CD4-positive, alpha-beta T cell treated with Interleukin-12 subunit alpha and Interleukin-12 subunit beta, for 1 hour (primary cell): Measurements from ENCODE around the gene PDGFRB.

Experiments used
- DNase-seq: peaks from one replicate; pipeline ENCODE4 v3.0.0-alpha.2; 2020

Gene PDGFRB

GRCh38 chr5:150155258-150156026, at the start of gene PDGFRB:
Gene PDGFRB (minus strand): TSS chr5:150155845. CDS start chr5:150137047, 18,798 bp downstream.
- peak; percentile 49 for DNase-seq

GRCh38 chr5:150204590-150204960, 48.9 kb upstream of the PDGFRB start:
- no peak for DNase-seq

GRCh38 chr5:150203832-150204589, 48.4 kb upstream of the PDGFRB start:
- DNase-seq: no peak

GRCh38 chr5:150202501-150202900, 46.9 kb upstream of the PDGFRB start:
- no peak for DNase-seq

- no peak for DNase-seq
Measured at GRCh38 chr5:150197476-150197875, 41.8 kb upstream of the PDGFRB start.

- no peak for DNase-seq
Measured at GRCh38 chr5:150196986-150197385, 41.3 kb upstream of the PDGFRB start.

GRCh38 chr5:150196514-150196913, 40.9 kb upstream of the PDGFRB start:
- DNase-seq: no peak

- DNase-seq: no peak
Measured at GRCh38 chr5:150195736-150196485, 40.3 kb upstream of the PDGFRB start.

GRCh38 chr5:150192462-150192861, 36.8 kb upstream of the PDGFRB start:
- DNase-seq: no peak

- DNase-seq: no peak
Measured at GRCh38 chr5:150190987-150191386, 35.3 kb upstream of the PDGFRB start.

GRCh38 chr5:150190503-150190979, 34.9 kb upstream of the PDGFRB start:
- DNase-seq: no peak

GRCh38 chr5:150189728-150190502, 34.3 kb upstream of the PDGFRB start, which contains the start of gene SLC6A7:
Gene SLC6A7 (plus strand): TSS chr5:150190062. CDS start chr5:150190328, 266 bp downstream.
- no peak for DNase-seq

GRCh38 chr5:150189326-150189725, 33.7 kb upstream of the PDGFRB start:
- DNase-seq: no peak

- no peak for DNase-seq
Measured at GRCh38 chr5:150188146-150188842, 32.6 kb upstream of the PDGFRB start.

- DNase-seq: no peak
Measured at GRCh38 chr5:150186897-150187296, 31.3 kb upstream of the PDGFRB start.

GRCh38 chr5:150186137-150186536, 30.5 kb upstream of the PDGFRB start:
- no peak for DNase-seq

- no peak for DNase-seq
Measured at GRCh38 chr5:150184990-150185912, 29.6 kb upstream of the PDGFRB start.

GRCh38 chr5:150184006-150184405, 28.4 kb upstream of the PDGFRB start:
- no peak for DNase-seq

GRCh38 chr5:150183436-150183835, 27.8 kb upstream of the PDGFRB start:
- DNase-seq: no peak

GRCh38 chr5:150182774-150183173, 27.1 kb upstream of the PDGFRB start:
- no peak for DNase-seq
